ENCODE results near the gene HOXC10.

HOXC10 gene

GRCh38 chr12:53950789-53951576 is 34.0 kb upstream of the HOXC10 start:
- no peak for DNase-seq

- no peak for DNase-seq
Observed at GRCh38 chr12:53951577-53952334, 33.2 kb upstream of the HOXC10 start.

GRCh38 chr12:53952335-53952694 is 32.6 kb upstream of the HOXC10 start:
- no peak for DNase-seq

- no peak for DNase-seq
Observed at GRCh38 chr12:53952871-53953734, 31.8 kb upstream of the HOXC10 start.

- DNase-seq, result no peak
Observed at GRCh38 chr12:53953831-53954693, 30.9 kb upstream of the HOXC10 start.

- DNase-seq, result no peak
Observed at GRCh38 chr12:53954694-53955035, 30.3 kb upstream of the HOXC10 start, which contains the start of gene HOXC12. Gene HOXC12 (plus strand): TSS chr12:53954903. CDS start chr12:53954930, 27 bp downstream.

- no peak for DNase-seq
Observed at GRCh38 chr12:53955036-53955775, 29.7 kb upstream of the HOXC10 start.

- DNase-seq, result no peak
Observed at GRCh38 chr12:53955776-53956250, 29.1 kb upstream of the HOXC10 start.

- no peak for DNase-seq
Observed at GRCh38 chr12:53956251-53956887, 28.6 kb upstream of the HOXC10 start.

- no peak for DNase-seq
Observed at GRCh38 chr12:53956914-53957536, 27.9 kb upstream of the HOXC10 start.

- no peak for DNase-seq
Observed at GRCh38 chr12:53958128-53958527, 26.8 kb upstream of the HOXC10 start.

- no peak for DNase-seq
Observed at GRCh38 chr12:53959314-53959713, 25.6 kb upstream of the HOXC10 start.

GRCh38 chr12:53960187-53961024 is 24.5 kb upstream of the HOXC10 start:
- DNase-seq, result no peak

GRCh38 chr12:53961025-53961761 is 23.8 kb upstream of the HOXC10 start:
- no peak for DNase-seq

GRCh38 chr12:53963005-53963404 is 21.9 kb upstream of the HOXC10 start:
- no peak for DNase-seq

- DNase-seq, result no peak
Observed at GRCh38 chr12:53963434-53964314, 21.3 kb upstream of the HOXC10 start.

- DNase-seq, result no peak
Observed at GRCh38 chr12:53964315-53964713, 20.6 kb upstream of the HOXC10 start.

Measured in NK-92 treated with Interleukin-12 subunit alpha and Interleukin-12 subunit beta, amount 100 ng/mL, for 24 hours (cell line).